Measurements from ENCODE around the gene GABRR3.
A peak's percentile ranks its signal among the peaks of the same experiment; 100 is the strongest.

The GABRR3 gene

DNA sequence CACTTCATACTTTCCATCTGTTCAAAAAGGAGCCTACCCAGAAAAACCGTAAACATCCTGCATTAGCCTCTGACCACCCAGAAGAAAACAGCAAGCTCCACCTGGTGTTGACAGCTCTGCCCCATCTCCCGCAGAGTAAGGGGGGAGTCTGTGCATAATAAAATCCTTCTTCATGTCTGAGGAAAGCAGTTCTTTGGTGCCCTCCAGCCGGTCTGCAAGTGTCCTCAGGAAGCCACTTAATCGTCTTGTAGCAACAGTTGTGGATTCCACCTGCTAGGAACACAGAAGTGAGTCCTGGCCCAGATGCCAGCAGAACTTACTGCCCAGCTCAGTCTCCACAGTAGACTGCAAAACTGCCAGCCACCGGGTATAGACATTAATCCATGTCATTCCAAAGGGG is 85.4 kb downstream of the GABRR3 start:
- FAIRE-seq (no peak), DNase-seq (ENCODE audit: insufficient read length, low spot score) (no peak)
- TF ChIP-seq, protein P1, sequence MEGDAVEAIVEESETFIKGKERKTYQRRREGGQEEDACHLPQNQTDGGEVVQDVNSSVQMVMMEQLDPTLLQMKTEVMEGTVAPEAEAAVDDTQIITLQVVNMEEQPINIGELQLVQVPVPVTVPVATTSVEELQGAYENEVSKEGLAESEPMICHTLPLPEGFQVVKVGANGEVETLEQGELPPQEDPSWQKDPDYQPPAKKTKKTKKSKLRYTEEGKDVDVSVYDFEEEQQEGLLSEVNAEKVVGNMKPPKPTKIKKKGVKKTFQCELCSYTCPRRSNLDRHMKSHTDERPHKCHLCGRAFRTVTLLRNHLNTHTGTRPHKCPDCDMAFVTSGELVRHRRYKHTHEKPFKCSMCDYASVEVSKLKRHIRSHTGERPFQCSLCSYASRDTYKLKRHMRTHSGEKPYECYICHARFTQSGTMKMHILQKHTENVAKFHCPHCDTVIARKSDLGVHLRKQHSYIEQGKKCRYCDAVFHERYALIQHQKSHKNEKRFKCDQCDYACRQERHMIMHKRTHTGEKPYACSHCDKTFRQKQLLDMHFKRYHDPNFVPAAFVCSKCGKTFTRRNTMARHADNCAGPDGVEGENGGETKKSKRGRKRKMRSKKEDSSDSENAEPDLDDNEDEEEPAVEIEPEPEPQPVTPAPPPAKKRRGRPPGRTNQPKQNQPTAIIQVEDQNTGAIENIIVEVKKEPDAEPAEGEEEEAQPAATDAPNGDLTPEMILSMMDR (IDR thresholded peaks at IDR 0.05; ENCODE audit: insufficient read depth, missing control alignments): no peak

DNA sequence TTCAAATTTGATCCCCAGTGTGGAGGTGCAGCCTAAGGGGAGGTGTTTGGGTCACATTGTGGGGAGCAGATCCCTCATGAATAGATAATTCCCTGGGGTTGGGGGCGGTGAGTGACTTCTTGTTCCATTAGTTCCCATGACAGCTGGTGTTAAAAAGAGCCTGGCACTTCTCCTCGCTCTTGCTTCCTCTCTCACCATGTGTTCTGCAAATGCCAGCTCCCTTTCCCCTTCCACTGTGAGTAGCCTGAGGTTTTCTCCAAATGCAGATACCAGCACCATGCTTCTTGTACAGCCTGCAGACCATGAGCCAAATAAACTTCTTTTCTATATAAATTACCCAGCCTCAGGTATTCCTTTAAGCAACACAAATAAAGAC is 86.0 kb downstream of the GABRR3 start:
- DNase-seq (ENCODE audit: insufficient read length, low spot score): no peak
- FAIRE-seq: no peak
- TF ChIP-seq, protein P1 (IDR thresholded peaks at IDR 0.05; ENCODE audit: insufficient read depth, missing control alignments): no peak

DNA sequence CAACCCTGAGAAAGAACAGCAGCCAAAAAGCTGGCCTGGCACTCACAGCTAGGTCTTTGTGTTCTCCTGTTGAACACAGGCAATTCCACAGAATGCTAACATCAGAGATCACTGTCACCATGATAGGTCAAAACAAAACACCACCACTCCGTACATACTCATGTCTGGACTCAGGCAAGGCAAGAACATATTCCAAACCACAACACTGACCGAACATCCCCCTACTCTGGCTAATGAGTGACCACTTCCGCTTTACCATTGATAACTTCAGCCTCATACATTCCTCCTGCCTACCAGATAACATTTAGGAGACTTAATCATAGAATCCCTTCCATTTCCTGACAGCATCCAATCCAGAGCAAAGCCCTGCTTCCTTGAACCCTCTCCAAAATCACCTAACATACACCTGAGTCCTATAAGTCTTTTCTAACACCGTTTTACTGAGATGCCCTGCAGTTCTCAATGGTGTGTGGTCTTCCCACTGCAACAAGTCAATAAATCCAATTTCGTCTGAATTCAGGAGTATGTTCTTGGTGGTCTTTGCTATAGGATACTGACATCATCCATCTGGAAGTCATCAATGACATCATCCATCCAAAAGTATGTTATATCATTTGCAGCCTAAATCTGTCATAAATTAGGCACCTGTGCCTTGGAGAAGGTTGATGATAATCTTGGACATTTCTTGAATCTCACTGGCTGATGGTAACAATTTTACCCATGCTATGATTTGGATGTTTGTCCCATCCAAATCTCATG is 86.6 kb downstream of the GABRR3 start:
- DNase-seq (ENCODE audit: insufficient read length, low spot score) (no peak), FAIRE-seq (no peak)
- TF ChIP-seq, protein P1 (IDR thresholded peaks at IDR 0.05; ENCODE audit: insufficient read depth, missing control alignments): no peak

DNA sequence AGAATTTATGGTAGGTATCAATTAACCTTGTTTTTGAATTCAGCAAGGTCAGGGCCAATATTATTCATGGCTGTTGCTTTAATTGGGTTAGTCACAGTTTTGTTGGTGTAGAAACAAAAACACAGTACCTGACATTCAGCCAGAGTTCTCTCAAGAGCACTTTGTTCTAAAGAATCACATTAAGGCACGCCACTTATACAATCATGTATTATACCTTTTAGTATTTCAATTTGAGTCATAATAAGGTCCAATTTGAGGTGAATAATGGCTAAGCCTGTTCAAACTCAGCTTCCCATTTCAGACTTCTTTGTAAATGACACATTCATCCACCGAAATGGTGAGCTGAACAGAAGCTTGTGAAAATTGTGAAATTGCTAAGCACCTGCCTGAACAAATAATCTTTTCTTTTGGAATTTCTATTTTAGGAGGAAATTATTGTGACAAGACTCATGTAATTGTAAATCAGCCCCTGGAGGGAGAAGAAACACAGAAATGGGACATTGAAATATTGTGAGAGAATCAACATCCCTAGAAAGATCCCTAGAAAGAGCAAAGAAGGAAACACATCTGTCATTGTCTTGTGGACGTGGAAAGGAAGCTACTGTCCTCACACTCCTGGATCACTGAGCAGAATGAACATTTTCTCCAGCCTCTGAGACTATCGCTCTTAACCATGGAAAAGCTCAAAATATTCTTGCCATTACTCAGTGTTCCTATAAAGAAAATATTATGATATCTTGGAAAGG is 92.1 kb downstream of the GABRR3 start:
- FAIRE-seq: no peak
- TF ChIP-seq, protein P1 (IDR thresholded peaks at IDR 0.05; ENCODE audit: insufficient read depth, missing control alignments): no peak
- DNase-seq (ENCODE audit: insufficient read length, low spot score): no peak

DNA sequence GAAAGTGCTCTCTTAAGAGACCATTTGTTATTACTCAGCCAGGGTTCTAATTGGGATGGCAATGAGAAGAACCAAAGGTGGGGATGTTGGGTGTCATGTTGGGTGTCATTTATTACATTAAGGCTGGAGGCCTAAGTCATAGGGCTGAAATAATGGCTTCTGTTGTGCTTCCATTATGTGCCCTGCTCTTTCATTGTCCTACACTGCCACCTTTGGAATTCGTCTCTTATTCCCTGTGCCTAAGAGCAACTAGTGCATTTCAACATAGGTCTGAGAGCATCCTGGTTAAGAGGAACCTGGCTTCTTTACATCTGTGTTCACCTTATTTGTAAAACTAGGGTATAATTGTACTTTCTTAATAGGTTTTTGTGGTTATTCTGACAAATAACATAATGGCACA is 95.1 kb downstream of the GABRR3 start:
- TF ChIP-seq, protein P1 (IDR thresholded peaks at IDR 0.05; ENCODE audit: insufficient read depth, missing control alignments): peak; percentile 21
- no peak for DNase-seq (ENCODE audit: insufficient read length, low spot score)

DNA sequence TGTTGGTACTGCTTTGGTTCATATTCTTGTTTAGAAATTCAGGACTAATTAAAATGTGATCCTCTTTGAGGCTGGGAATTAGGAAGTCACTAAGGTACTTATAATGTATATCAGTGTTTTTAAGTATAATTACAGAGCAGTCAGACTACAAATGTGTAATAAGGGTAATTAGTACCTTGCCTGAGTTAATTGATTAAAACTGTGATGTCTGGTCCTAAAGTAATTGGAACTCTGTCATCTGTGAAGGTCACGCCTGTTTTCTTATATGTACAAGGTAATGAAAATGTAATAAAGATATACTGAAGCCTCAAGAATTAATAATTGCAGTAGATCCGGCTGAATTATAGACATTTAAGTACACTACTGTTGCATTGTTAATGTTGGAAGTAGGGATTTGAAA is 95.7 kb downstream of the GABRR3 start:
- TF ChIP-seq, protein P1 (IDR thresholded peaks at IDR 0.05; ENCODE audit: insufficient read depth, missing control alignments): no peak
- DNase-seq (ENCODE audit: insufficient read length, low spot score): no peak
- FAIRE-seq: no peak

More for the DNA sequence above, 95.1 kb downstream of the GABRR3 start:
- FAIRE-seq: no peak

DNA sequence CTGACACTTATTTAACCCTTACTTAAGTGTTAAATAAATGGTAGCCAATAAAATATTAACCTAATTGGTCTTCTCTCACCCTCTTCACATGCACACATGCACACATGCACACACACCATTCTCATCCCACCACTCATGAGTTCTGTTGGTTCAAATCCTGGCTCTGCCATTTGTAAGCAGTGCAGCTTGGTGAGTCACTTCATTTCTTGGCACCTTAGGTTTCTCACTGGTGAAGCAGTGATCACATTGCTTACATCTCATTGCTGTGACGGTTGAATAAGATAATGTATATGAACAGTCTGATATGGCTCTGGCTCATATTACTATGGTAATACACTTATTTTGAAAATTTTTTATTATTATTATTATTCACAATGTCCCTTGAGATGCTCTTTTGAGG is 96.7 kb downstream of the GABRR3 start:
- no peak for DNase-seq (ENCODE audit: insufficient read length, low spot score)
- TF ChIP-seq, protein P1 (IDR thresholded peaks at IDR 0.05; ENCODE audit: insufficient read depth, missing control alignments): no peak
- no peak for FAIRE-seq

Data from D721Med (cell line).